Fibroblast of the aortic adventitia (primary cell): ENCODE data around the gene SPNS3. TPM values are rescaled to one million over a fixed set of nuclear protein-coding genes. Genes with fewer than 3 reads are reported as not detected.

Experiments used
- DNase-seq: peaks from one replicate; pipeline ENCODE4 v3.0.0-alpha.2; 2010; ENCODE audit warnings: low read depth
- H3K4me3 ChIP-seq: 2 replicates; pipeline ENCODE4 v1.5.1; 2011; ENCODE audit warnings: low read depth, mild to moderate bottlenecking, control low read depth, low read length, moderate library complexity
- CTCF ChIP-seq: IDR thresholded peaks from 2 replicates; pipeline ENCODE4 v1.5.1; 2011; ENCODE audit warnings: mild to moderate bottlenecking, low read length, control low read depth, inconsistent platforms; ENCODE audit not compliant: insufficient read depth
- total RNA-seq: library from RNA; depleted of rRNA; stranded (reverse); fragments of >200 nt; gene quantifications from 2 replicates; pipeline ENCODE4 v1.2.3, GENCODE V29; 2012; ENCODE audit warnings: low replicate concordance

Gene SPNS3
- total RNA-seq, 1 donor = not detected

GRCh38 chr17:4479982-4480751 lies 46.4 kb downstream of the SPNS3 start:
- no peak for TF ChIP-seq CTCF
- no peak for DNase-seq
- no peak overlapping the region for H3K4me3 ChIP-seq

GRCh38 chr17:4480929-4481898 lies 47.5 kb downstream of the SPNS3 start:
- no peak overlapping the region for H3K4me3 ChIP-seq
- TF ChIP-seq CTCF = no peak
- DNase-seq = no peak

GRCh38 chr17:4482338-4483011 lies 48.7 kb downstream of the SPNS3 start:
- DNase-seq = no peak
- TF ChIP-seq CTCF = no peak
- no peak overlapping the region for H3K4me3 ChIP-seq

GRCh38 chr17:4483012-4483840 lies 49.5 kb downstream of the SPNS3 start:
- no peak for TF ChIP-seq CTCF
- no peak for DNase-seq
- no peak overlapping the region for H3K4me3 ChIP-seq

- no peak for TF ChIP-seq CTCF
- DNase-seq = no peak
- no peak overlapping the region for H3K4me3 ChIP-seq
Observed at GRCh38 chr17:4485676-4486646, 52.2 kb downstream of the SPNS3 start.
